Cerebellar cortex (tissue), 1 donor: ENCODE measurements around the gene SMAD6.
"Not testable (repeated sequence)": the region's sequence is repeated elsewhere in the genome, so short reads cannot be mapped to it uniquely, and the experiment has no call there.

Experiments
- DNase-seq: peaks from one replicate; pipeline ENCODE4 v3.0.0-alpha.2; 2015; ENCODE audit warnings: low spot score

The SMAD6 gene

DNA sequence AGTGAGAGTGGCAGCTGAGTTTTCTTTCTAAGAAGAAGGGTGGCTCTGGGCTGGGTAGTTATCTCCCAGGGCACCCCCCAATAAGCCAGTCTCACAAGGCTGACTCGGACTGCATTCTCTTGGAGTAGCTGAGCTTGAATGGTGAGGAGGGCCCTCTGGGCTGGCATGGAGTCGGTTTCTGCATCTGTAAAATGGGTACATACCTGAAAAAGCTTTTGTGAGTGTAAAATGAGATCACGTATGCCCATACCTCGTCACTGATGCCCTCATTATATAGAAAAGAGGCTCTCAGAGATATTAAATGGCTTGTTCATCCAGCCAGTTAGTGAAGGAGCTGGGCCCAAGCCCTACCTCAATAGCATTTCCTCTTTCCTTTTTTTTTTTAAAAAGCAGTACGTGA lies 41.2 kb downstream of the SMAD6 start:
- DNase-seq, result no peak

DNA sequence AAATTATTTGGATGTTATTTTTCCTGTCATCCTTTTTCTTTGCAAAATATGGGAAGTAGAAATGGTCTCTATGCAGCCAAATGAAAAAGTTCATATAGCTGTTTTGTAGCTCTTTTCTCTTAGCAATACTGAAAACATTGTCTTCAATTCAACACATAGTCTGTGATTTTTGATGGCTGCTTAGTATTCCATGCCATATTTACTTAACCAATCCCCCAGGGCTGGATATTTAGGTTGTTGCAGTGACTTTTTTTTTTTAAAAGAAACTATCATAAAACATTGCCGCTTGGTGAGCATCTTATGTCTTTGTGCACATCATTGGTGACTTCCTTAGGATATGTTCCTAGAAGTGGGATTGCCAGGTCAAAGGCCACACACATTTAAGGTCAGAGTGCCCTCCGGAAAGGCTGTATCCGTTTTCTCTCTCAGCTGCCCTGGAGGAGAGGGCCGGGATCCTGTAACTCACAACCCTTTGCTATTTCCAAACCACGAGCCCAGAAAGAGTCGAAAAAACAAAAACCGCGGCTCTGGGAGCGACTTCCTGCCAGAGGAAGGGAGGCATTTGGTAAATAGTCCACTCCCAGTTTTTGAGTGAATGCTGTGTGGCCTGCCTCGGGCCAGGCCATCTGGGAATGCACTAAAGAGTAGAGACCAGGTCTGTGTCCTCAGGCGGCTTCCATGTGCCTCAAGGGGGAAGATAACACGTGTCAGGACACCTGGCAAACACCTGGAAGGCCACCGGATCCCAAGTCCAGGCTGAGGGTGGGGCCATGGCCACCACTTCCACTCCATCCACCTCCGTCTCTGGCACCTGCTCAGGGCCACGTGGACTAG lies 41.9 kb downstream of the SMAD6 start:
- DNase-seq, result no peak

DNA sequence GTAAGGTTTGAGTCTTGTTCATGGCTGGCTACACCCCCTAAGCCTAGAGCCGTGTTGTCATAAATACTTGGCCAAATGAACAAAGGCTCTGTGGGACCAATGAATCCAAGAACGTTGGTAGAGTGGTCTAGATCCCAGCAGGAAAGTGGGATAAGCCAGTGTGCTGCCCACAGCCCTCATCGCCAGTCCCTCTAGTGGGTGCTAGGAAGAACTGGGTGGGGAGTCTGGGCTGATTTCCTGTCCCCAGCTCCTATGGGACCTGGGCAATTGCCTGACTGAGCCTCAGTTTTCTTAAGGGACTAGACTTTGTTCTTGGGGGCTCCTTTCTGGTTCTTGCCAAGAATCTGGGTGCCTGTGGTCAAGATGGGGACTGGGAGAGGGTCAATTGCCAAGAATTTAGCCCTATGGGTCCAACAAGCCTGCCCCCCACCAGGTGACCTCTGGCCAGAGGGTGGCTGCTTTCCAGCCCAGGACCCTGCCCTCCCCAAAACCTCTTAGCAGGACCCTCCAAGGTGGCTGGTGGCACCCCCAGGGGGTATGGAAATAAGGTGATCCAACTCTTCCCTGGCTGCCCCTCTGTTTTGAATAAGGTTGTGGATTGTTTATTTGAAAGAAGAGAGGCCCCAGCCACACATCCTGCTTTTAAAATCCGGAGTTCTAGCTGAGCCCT lies 42.7 kb downstream of the SMAD6 start:
- DNase-seq, result no peak

DNA sequence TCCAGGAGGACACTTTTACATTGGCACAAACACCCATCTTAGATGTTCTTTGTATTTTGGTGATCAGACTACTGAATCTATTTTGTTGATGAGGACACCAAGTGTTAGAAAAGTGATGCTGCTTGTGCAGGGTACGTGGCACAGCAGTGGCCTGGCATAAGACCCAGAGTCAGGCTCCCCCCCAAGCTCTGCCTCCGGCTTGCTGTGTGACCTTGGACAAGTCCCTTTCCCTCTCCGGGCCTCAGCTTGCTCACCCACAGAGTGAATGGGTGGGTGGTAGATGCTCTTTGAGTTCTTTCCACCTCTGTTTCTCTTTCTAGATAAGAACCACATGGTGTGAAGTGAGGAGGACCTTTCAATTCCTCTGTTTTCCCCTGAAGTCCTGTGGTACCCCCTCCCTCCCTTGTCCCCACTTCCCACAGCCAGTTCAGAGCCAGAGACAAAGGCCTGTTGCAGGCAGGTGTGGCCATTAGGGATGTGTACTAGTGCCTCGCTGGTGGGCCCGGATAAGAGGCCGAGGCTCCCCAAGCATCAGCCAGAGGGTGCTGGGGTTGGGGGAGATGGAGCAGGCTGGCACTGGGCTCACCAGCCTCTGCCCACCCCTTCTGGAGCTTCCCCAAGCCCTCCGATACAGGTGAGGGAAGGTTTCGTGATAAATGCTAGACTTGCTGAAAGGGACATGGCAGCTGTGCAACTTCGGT lies 43.6 kb downstream of the SMAD6 start:
- DNase-seq, result no peak

DNA sequence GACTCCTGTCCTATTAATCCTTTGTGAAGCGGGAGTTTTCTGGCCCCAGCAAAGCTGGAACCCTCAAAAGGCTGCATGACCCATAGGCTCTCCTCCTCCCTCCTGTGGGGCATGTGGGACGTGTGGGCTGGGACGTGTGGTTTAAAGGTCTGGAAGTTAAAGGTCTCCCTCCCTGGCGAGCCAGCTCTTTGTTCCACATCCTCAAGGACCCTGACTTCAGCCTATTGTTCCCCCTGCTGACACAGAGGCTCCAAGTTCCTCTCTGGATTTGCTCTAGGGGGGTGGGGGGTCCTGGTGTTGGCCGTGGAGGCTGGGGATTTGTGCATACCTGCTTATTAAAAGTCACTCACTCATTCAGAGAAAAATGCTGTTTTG lies 44.2 kb downstream of the SMAD6 start:
- DNase-seq, result no peak

DNA sequence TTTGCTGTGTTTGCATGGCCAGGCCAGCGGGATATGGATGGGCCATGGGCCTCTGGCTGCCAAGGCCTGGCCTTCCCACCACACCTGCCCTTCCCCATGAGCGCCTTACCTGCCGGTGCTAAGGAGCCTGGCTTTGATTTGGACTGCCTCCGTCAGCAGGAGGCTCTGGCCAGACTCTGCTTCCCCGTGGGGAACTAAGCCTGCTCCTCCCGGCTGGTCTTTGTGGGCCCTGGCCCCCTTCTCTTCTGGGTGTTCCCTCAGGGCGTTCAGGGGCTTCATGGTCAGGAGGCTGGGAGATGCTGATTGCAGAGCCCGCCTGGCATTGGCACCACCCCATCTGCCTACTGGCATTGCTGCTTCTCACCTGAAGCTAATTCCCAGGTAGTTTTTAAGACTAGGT lies 45.2 kb downstream of the SMAD6 start:
- no peak for DNase-seq

DNA sequence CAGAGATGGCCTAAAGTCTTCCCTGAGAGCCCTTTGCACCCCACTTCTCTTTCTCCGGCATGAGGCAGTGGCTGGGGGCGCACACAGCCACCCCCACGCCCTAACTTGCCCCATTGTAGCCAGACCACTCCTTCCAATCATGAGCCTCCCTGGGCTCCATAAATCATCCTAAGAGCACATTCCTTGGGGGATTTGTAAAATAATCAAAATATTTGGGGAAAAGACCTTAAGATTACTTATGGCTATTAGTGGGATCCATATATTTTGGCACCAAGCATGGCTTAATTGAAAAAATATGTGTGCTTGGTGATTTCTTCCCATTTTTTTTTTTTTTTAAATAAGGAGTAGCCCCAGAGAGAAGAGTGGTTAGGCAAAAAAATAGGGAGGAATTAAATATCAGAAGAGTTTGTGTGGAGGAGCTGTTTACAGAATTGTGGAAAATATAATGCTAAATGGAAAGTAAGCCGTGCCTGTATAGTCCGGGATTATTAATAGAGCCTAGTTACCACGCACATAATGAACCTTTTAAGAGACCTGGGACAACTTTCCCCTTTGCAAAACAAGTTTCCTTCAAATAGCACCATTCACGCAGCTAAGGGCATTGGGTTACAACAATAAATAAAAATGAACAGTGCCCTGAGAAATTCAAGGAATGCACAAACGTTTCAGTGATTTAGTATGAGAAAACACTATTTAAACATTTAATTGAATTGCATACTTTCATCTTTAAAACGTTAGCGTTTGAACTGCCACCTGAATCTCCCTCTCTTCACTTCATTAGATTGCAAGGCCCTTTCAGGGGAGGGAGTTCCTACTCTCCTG lies 46.1 kb downstream of the SMAD6 start:
- DNase-seq, result no peak

DNA sequence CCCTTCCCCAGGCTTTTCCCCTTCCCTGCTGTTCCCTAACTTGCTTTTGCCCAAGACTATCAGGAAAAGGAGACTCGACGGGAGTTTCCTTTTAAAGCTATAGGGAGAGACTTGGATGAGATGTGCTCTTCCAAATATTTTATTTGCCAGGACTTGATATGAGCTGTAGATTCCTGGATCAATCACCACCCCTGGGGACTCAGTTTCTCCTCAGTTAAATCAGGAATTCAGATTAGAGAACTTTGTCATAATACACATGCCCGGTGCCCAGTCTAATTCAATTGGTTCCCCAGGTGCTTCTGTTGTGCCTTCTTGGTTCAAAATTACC lies 46.6 kb downstream of the SMAD6 start:
- no peak for DNase-seq

DNA sequence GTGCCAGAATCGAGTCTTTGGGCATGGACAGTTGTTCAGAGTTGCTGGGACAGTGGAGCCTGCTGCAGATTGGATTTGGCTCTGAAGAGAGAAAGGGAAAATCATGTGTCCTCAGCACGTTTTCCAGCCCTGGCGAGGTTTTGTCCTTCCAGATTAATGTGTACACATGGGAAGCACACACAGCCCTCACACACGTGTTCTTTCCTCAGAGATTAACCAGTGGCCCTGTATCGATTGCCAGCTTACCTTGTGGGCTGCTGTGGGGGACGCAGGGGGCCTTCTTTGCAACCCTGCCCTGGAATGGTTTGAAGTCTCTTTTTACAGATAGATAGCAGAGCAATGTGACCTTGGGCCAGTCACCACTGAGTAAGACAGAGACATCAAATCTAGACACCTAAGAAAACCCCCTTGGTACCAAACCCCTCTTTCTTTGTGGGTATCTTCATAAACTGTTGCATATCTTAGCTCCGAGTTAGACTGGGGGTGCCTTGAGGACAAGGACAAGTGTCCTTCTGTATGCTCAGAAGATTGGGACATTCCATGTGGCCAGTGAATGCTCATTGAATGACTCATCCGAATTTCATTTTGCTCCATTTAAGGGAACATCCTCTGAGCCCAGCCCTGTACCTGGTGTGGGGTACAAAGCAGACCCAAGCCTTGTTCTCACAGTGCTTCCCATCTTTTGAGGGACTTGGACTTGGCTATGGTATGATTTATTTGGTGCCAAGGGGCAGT lies 48.0 kb downstream of the SMAD6 start:
- DNase-seq, result no peak

DNA sequence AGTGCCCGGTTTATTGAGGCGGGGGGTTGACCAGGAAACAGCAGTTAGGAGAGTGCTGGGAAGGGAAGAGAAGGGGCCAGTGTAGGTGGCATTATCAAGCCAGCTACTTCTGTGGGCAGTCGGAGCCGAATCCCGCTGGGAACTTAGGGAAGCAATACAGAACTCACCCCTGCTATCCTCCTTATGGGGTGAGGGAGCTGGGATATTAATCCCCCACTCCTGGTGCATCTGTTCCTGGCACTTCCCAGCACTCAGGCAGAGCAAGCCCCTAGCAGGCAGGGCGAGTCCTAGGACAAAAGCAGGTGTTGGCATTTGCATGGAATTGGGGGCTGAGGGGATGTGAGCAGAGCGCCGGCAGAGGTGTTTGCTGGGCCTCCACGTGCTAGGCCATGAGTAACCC lies 48.6 kb downstream of the SMAD6 start:
- DNase-seq, result no peak

DNA sequence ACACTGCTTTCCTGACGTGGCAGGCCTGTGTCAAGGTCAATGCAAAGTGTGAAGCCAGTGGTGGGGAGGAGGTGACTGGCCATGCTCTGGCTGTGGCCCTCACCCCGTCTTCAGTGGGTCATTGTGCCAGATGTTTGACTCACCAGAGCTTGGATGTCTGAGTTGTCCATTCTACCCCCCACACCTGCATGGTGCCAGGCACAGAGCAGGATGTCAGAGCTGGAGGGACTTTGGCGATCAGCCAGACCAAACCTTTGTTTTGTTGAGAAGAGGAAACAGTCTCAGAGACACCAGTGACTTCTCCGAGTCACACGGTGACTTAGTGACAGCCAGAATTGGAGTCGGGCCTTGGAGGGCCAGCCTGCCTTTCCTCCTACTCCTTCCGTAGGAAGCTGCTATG lies 49.5 kb downstream of the SMAD6 start:
- no peak for DNase-seq

DNA sequence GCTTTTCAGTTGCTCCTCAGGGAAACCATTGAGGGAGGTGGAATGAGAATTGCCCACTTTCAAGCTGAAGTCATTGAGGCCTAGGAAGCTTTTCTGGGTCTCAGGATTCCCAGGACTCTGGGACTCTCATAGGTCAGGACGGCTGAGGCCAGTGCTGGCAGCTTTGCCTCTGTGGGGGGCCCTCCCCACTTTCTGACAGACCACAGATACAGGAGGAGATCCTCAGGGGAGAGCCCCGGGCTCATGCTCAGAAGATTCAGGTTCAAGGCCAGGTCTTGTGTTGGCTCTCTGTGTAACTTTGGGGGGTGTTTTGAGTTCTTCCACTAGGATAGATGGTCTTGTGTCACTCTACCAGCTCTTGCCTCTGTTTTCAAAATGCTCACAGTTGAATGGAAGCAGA lies 50.0 kb downstream of the SMAD6 start:
- no peak for DNase-seq

DNA sequence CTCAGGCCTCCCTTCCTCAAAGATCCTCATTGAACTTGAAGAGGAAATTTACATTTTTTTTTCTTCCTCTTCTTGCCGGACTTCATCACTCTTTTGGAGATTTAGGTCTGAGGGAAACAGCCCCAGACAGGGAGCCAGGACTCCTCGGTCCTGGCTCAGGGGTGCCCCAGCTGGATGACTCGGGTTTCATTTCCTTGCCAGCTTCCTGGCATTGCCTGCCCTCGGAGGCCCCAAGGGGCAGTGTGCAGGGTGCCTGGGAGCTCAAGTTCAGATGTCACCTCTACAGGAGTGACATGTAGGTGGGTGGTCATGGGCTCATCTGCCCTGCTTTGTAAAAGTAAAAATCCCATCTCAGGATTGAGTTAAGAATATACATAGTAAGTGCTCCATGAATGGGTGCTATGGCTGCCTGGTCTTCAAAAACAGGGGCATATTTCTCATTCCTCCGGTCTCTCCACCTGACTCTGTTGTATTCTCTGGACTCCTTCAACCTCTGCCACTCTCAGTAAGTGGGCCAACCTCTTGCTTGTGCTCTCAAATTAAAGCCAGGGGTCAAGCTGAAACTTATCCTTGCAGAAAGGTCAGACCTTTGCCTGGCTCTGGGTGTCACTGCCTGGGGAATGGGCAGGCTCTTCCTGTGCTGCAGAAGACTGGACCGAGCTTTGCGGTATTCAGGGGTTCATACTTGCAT lies 51.8 kb downstream of the SMAD6 start:
- no peak for DNase-seq

DNA sequence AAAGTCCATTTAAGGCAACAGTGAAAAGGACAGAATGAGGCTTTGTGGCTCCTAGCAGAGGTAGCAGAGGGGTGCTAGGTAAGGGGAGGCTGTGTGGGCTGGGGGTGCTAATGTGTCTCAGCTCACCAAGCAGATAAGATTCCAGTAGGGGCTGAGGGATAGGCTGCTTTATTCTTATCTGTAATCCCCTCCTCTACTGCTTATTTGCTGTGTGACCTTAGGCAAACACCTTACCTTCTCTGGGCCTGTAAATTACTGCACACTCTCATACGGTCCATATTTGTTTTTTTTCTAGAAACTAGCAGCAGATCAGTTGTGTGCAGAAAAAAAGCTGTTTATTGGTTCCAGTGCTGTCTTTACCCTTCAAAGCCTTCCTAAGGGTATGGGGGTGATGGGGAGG lies 52.8 kb downstream of the SMAD6 start:
- no peak for DNase-seq

DNA sequence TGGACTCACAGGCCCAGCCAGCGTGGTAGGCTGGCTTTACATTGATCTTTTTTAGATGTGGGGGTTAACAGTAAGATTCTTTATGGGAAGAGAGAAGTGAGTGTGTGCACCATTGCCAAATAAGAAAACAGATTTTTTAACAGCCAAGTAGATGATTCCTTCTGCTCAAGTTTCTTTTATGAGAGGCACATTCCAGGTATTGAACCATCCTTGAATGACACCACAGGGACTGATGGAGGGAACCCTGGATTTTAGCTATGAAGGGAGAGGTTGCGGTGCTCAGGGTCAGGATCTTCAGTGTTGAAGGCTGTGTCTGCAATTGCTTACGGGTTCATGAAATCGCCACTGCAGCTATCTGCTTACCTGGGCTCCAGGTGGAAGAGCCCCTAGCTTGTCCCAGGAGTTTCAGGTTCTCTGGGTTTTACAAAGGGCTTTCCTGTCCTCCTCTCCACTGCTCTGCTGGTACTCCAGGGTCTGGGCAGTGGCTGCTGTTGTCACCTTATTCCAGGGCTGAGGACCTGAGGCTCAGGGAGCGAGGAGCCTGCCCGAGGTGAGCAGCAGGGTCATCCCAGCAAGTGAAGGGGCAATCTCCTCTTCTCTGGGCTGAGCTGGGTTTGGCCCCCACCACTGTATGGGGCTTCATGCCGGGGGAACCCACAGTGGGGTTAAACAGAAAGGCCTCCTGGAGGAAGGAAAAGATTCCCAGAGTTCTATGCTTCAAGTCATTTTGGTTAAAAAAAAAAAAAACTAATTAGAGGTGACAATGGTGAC lies 53.4 kb downstream of the SMAD6 start:
- DNase-seq, result no peak

DNA sequence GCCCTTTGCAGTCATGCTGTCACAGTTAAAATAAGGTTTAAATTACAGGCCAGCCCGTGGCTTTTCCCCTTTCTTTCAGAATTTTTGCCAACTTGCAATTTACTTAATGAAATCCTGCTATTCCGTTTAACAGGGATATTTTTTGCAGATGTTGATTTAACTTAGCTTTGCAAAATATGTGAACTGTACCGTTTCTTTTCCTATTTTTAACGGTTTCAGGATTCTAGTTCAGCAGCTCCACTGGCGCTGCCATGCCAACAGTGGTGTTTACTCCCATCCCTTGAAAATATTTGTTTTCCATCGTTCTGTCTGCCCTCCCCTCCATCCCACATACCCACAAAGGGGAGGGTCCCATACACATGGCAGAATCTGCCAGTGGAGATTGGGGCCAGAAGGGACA lies 54.3 kb downstream of the SMAD6 start:
- no peak for DNase-seq

DNA sequence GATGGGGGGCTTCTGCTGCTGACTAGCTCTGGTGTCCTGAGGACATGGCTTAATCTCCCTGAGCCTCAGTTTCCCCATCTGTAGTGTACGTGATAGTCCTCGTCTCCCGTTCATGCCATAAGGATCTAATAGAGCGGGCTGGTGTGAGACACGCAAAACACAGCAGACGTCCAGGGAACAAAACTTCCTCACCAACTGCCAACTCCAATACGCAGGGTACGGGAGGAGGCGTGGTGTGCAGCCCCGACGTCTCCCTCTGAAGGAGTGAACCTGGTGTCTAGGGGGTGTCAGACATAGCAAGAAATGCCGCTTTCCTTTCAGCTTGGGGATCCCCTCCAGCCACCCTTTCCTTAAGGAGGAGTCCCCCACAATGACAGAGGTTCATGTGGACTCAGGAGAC lies 55.0 kb downstream of the SMAD6 start:
- no peak for DNase-seq

DNA sequence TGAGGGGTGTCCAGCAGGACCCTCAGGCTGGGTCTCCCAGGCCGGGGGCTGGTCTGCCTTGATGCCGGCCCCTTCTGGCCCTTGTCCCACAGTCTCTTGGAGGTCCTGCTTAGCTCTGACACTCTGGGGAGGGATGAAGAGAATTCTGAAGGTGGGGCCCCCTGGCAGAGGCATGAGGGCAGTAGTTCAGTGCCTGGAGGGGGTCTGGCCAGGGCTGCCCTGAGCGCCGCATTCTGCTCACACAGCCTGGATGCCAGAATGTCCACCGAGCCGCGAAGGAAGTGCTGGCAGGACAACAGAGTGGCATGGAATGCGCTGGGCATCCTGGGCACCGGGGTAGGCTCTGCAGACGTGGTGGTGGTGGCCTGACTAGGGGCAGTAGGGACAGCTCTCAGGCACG lies 55.5 kb downstream of the SMAD6 start:
- DNase-seq, result no peak

DNA sequence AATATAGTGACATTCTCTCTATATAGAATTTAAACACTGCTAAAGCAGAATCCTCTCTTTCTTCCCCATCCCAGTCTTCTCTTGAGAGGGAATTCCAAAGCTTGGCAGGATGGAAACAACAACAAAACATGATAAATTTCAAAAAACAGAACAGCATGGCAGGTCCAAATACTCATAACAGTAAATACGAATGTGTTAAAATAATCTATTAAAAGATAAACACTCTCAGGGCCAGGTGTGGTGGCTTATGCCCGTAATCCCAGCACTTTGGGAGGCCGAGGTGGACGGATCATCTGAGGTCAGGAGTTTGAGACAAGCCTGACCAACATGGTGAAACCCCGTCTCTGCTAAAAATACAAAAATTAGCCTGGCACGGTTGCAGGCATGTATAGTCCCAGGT lies 56.2 kb downstream of the SMAD6 start:
- DNase-seq, result not testable (repeated sequence)

DNA sequence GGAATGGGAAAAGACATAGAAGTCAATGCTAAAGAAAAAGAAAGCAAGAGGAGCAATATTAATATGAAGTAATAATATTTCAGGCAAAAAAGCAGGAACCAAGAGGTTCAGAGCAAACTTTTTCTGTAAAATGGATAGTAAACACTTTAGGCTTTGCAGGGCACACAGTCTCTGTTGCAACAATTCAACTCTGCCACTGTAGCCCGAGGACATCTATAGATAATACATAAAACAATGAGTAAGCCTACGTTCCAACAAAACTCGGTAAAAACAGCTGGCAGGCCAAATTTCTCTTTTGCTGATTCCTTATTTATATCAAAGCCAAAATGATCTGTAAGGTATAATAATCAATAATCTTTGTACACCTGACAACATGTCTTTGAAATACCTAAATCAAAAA lies 56.8 kb downstream of the SMAD6 start:
- DNase-seq, result no peak
